ENCODE results near the gene WNT3A.
"Not testable (repeated sequence)": the region's sequence is repeated elsewhere in the genome, so short reads cannot be mapped to it uniquely, and the experiment has no call there.

WNT3A gene

GRCh38 chr1:228011721-228012311, 5.0 kb downstream of the WNT3A start:
- DNase-seq (ENCODE audit: low read depth, low spot score): no peak

DNA sequence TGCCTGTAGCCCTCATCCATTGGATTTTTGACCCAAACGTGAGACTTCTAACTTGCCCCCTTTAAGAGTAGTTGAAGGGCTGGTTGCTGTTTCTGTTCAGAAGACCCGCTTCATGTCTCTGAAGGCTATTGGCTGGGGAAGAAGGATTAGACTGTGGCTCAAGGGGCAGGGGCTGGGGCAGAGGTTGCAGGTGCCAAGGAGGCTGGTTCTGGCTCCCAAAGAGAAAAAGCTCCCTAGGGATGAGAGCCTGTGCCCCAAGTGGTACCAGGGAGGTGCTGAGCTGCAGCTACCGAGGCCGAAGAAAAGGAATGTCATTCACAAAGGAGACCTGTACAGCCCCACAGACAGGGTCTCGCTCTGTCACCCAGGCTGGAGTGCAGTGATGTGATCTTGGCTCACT, 5.8 kb downstream of the WNT3A start:
- no peak for DNase-seq (ENCODE audit: low read depth, low spot score)

GRCh38 chr1:228013131-228013934, 6.5 kb downstream of the WNT3A start:
- DNase-seq (ENCODE audit: low read depth, low spot score): no peak

GRCh38 chr1:228013935-228014930, 7.4 kb downstream of the WNT3A start:
- no peak for DNase-seq (ENCODE audit: low read depth, low spot score)

DNA sequence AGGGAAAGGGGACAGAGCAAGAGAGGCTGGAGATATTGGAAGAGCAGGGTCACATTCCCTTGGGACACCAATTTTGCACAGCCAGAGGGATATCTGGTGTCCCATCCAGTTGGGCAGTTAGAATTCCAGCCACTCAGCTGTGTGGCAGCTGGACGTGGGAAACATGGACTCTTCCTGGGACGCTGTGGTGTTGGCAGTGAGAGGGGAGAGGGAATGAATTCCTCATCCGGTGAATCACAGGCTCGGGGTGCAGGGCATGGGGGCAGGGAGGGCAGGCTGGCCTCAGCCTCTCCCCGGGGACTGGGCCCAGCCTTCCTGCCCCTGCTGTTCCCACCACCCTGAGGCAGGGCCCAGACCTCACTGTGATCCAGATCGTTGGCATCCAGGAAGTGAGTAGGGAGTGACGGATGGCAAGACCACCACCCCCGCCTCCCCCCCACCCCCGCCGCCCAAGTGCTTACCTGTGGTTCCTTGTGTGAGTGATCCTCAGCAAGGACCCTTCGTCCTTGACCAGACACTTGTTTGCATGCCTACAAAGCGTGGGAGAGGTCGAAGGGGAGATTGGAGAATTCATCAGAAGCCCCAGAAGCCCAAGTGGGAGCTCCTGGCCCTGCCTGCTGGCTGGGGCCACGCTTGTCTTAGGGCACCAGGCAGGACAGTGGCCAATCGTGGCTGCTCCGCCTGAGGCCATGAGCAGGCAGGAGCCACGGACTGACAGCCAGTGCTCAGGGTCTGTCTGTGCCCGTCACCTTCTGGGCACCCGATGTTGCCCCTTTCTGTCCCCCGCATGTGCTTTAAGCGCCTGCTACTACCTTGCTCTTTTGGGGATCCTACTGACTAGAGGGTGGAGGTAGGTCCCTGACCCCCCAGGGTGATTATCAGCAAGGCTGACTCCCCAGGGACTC, 8.7 kb downstream of the WNT3A start:
- DNase-seq (ENCODE audit: low read depth, low spot score): no peak

DNA sequence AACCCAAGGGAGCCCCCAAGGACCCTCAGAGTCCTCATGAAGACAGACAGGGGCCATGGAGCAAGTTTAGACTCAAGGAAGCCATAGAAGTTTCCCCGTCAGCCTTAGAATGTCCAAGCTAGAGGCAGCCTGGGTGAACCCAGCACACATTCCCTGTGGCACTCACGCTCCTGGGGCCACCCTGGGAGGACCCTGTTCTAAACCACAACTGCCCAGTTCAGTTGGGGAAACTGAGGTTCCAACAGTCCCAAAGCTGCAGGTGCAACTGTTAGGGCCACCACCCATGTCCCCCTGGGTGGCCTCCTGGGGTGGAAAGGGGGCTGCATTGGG, 9.3 kb downstream of the WNT3A start:
- no peak for DNase-seq (ENCODE audit: low read depth, low spot score)

- no peak for DNase-seq (ENCODE audit: low read depth, low spot score)
Observed at GRCh38 chr1:228016653-228017355, 10.0 kb downstream of the WNT3A start.

DNA sequence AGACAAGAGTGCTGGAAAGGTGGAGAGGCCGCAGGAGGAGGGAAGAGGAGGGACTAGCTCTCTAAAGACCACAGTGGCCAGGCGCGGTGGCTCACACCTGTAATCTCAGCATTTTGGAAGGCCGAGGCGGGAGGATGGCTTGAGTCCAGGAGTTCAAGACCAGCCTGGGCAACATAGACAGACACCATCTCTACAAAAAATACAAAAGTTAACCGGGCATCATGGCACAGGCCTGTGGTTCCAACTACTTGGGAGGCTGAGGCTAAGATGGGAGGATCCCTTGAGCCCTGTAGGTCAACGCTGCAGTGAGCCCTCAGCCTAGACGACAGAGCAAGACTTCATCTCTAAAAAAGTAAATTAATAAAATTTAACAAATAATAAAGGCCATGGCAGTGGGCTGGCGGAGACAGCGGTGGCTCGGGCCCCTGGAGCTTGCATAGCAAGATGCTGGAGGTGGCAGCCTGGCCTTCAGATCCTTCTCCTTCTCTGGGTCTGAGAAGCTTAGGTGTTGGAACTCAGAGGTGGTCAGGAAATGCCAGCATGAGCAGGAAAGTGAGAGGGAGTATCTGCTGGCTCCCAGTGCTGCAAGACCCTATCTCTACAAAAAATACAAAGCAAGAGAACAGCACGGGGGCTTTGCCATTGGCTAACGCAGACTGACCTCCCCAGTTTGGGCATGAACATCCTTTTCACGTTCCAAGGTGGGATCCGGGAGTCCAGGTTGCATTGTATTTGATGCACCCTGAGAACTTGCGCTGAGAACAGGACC, 10.7 kb downstream of the WNT3A start:
- DNase-seq (ENCODE audit: low read depth, low spot score): no peak

- DNase-seq (ENCODE audit: low read depth, low spot score): no peak
Observed at GRCh38 chr1:228018125-228018398, 11.3 kb downstream of the WNT3A start.

DNA sequence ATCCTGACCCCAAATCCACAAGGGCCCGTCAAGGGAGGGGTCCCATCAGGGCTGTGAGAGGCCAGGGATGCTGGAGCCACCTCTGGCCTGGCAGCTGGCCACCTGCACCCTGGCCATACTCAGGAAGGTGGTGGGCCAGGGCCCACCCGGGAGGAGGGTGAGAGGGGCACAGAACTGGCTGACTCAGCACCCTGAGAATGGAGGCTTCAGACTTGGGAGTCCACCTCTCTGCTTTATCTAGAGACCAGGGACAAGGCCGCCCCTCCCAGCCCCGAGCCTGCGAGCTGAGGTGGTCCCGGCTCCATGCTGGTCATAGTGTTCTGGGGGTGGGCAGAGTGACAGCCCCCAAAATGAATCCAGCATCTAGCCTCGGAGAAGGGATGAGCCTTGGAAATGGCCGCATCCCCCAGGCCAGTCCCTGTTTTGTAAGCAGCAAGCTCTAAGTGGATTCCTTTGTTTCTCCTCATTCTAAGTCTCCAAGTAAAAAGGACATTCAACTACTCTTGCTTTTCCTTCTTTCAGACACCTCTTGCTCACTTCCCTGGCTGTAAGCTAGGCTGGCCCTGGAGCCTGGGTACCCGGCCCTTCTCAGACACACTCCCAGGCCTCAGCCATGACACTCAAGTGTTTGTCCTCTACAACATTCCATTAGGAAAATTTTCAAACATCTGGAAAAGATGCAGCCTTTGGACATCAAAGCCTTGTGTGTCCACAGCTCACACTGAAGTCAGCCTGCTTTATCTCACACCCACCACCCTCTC, 12.3 kb downstream of the WNT3A start:
- DNase-seq (ENCODE audit: low read depth, low spot score): no peak

DNA sequence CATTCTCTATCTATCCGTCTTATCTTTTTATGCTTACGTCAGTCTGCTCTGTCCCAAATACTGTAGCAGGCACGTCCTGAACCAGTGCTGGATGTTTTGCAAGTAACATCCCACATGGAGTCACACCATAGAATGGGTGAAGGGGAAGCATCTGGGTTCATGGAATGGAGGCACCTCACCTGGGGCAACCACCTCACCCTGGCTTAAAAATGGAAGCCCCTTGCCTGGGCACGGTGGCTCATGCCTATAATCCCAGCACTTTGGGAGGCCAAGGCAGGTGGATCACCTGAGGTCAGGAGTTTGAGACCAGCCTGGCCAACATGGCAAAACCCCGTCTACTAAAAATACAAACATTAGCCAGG, 12.9 kb downstream of the WNT3A start:
- DNase-seq (ENCODE audit: low read depth, low spot score): not testable (repeated sequence)

- DNase-seq (ENCODE audit: low read depth, low spot score): no peak
Observed at GRCh38 chr1:228020686-228021354, 14.0 kb downstream of the WNT3A start.

DNA sequence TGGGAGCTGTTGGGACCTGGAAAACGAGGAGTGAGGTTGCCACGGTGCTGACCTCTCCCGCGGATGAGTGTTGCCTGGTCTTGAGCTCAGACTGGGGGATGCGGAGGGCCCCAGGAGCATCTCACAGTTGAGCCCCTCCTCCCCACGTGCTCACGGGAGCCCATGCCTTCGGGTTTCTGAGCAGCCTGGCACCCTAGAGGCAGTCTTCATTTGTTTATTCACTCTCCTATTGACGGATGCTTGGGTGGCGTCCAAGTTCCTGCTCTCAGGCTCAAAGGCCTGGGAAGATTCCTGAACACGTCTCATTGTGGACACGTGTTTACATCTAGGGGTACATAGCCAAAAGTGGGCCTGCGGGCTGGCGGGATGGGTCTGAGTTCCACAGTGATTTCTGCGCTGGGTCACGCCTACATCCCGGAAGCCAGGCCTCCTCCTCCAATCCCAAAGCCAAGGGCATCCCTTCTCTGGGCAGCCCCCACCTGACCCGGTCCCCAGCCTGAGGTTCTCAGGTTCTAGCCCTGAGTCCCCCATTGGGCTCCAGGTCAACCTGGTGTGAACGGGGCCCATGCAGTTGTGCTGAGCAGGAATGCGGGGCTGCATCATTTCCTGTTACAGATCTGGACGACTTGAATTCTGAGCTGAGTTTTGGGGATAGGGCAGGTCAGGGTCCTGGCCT, 14.7 kb downstream of the WNT3A start:
- DNase-seq (ENCODE audit: low read depth, low spot score): no peak

DNA sequence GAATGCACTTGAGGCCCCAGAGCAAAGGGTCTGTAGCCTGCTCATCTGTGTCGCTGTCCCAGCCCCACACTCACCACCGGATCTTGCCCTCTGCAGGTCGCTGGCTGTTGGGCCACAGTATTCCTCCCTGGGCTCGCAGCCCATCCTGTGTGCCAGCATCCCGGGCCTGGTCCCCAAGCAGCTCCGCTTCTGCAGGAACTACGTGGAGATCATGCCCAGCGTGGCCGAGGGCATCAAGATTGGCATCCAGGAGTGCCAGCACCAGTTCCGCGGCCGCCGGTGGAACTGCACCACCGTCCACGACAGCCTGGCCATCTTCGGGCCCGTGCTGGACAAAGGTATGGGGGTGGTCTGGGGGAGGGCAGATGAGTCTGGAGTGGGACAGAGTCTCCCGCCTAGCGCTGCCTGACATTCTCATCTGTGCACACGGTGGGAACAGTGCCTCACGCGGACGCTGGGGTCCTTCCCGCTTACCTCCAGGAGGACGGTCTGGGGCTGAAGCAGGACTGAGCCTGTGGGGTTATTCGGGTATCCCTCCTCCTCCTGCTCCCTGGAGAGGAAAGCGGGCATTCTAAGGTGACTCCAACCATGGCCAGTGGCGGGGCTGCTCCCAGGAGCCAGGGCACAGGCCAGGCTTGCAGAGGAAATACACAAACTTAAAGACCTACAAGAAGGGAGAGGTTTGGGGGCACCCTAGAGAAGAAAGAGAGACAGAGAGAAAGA, 15.9 kb downstream of the WNT3A start:
- no peak for DNase-seq (ENCODE audit: low read depth, low spot score)

GRCh38 chr1:228023294-228023639, 16.5 kb downstream of the WNT3A start:
- no peak for DNase-seq (ENCODE audit: low read depth, low spot score)

DNA sequence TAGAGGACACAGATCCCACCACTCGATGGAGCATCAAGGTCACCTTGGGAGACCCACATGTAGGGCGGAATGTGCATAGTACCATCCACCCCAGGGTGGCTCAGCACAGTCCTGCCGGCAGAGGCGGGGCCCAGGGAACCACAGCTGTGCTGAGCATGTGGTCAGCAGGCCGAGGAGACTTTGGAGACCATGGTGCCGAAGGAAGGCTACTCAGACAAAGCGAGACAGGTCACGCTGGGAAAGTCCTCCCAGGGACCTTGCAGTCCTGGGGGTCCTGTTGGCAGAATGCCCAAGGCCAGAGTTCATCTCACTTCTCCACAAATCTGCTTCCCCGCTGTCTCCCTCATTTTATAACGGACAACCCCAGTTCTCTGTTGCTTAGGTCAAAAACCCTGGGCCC, 22.5 kb downstream of the WNT3A start:
- DNase-seq (ENCODE audit: low read depth, low spot score): no peak

DNA sequence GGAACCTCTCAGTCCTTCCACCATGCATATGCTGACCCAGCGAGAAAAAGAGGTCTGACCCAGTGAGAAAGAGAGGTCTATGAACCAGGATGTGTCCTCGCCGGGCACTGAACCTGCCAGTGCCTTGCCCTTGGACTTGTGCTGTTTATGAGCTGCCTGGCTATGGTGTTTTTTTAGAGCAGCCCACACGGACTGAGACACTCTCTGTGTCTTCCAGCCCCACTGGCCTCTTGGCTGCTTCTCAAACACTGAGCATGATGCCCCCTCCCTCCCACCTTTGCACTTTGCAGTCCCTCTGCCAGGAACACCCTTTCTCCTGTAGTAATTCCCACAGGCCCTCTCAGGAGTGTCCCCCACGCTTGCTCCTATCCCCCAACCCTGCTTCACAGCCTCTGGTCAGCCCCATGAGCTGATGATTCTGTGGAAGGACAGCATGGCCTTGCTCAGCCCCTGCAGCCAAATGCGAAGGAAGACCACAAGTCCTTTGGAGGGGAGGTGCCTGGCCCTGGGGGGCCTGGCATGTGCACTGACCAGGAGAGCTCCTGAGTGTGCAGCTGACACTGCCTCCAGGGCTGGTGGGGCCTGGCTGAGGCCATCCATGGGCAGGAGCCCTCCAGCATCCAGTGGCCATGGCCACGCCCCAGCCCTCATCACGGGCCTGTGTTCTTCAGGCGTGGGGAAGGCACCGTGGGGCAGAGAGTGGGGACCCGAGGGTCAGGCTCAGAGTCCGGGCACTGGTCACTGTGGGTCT, 23.8 kb downstream of the WNT3A start:
- DNase-seq (ENCODE audit: low read depth, low spot score): no peak
